BLaER1 (cell line): ENCODE measurements around the gene NOP9.

Experiments
- H3K27ac ChIP-seq: shearing (Covaris generic); formaldehyde crosslinking; 2 replicates; pipeline ENCODE4 v1.8.1; 2022
- H3K27me3 ChIP-seq: shearing (Covaris generic); formaldehyde crosslinking; 2 replicates; pipeline ENCODE4 v1.8.1; 2022
- H3K36me3 ChIP-seq: shearing (Covaris generic); formaldehyde crosslinking; 2 replicates; pipeline ENCODE4 v1.8.1; 2022
- H3K4me1 ChIP-seq: shearing (Covaris generic); formaldehyde crosslinking; 2 replicates; pipeline ENCODE4 v1.8.1; 2022
- H3K4me2 ChIP-seq: shearing (Covaris generic); formaldehyde crosslinking; 2 replicates; pipeline ENCODE4 v1.8.1; 2022
- H3K4me3 ChIP-seq: shearing (Covaris generic); formaldehyde crosslinking; 2 replicates; pipeline ENCODE4 v1.8.1; 2022
- H3K9ac ChIP-seq: shearing (Covaris generic); formaldehyde crosslinking; 2 replicates; pipeline ENCODE4 v1.8.1; 2022
- H3K9me3 ChIP-seq: shearing (Covaris generic); formaldehyde crosslinking; 2 replicates; pipeline ENCODE4 v1.8.1; 2022
- H4K20me1 ChIP-seq: shearing (Covaris generic); formaldehyde crosslinking; 2 replicates; pipeline ENCODE4 v1.8.1; 2022
- Cebpa-rat ChIP-seq: shearing (Covaris generic); IDR thresholded peaks from 2 replicates; pipeline ENCODE4 v1.8.1; 2022

NOP9 gene

DNA sequence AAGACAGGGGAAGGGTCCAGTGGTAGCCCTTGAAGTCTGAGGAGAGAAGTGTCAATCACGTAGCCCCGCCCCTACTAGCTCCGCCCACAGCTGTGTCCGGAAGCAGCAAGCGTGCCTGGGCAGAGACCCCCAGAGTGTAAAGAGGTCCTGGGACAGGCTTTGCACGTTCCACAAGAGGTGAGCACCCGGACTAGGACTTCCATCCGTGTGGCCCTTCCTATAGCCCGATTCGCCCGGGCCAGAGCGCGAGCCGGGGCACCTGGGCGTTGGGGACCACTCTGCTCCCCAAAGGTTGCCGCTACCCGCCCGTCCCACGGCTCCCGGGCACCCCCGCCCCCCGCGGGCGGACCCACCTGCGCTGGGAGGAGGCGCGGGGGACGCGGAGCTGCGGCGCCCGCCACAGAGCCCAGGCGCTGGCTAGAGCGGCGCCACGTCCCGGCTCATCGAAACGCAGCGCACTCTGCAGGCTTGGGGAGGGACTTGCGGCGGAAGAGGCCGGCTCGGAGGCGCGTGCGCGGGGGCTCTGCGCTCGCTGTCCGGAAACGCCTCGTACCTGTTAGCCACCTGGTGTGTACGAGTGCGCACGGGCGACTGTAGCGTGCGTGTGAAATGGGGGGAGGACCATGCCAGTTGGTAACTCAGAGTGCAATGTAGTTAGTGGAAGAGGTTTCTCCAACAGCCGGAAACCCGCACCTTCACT is 28.4 kb upstream of the NOP9 start, which contains the start of gene RABGGTA:
Gene RABGGTA (minus strand): TSS at position 464 of the 700 bp plus-strand sequence. CDS start 482 bp downstream, outside the sequence.
- H3K27me3 ChIP-seq = no peaks in the 10 kb centered on the region
- peak within 1 kb of the TSS; percentile 89 for H3K4me2 ChIP-seq
- H4K20me1 ChIP-seq = no peaks in the 10 kb centered on the region
- TF ChIP-seq Cebpa-rat = no peak
- H3K4me3 ChIP-seq = peak within 1 kb of the TSS; percentile 75
- H3K36me3 ChIP-seq = peaks cover 27% of the 10 kb centered on the region
- H3K27ac ChIP-seq = peak within 1 kb of the TSS; percentile 96
- peaks cover 23% of the 10 kb centered on the region for H3K4me1 ChIP-seq
- no peaks in the 10 kb centered on the region for H3K9me3 ChIP-seq
- H3K9ac ChIP-seq = peak within 1 kb of the TSS; percentile 92

DNA sequence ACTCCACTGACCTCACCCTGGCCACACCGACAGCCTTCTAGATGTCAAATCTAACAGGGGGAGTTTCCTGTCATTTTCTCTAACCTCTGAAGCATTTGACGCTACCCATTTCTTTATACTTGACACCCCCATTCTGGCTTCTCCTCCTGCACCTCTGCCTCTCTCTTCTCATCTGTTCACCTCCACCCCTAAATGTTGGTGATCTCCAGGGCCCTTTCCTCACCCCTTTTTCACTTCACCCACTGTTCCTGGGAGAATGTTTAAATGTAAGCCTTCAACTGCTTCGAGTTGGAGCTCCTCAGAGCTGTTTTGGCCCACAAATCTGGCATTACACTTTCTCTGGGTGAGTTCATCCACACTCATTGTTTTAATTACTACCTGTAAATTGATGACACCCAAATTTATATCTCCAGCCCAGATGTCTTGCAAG is 27.8 kb upstream of the NOP9 start:
- H3K4me2 ChIP-seq = peak overlapping the region; percentile 89
- no peaks in the 10 kb centered on the region for H3K9me3 ChIP-seq
- peaks cover 21% of the 10 kb centered on the region for H3K36me3 ChIP-seq
- peaks cover 18% of the 10 kb centered on the region for H3K4me1 ChIP-seq
- peak overlapping the region; percentile 75 for H3K4me3 ChIP-seq
- peak overlapping the region; percentile 92 for H3K9ac ChIP-seq
- TF ChIP-seq Cebpa-rat = no peak
- H3K27me3 ChIP-seq = no peaks in the 10 kb centered on the region
- H4K20me1 ChIP-seq = no peaks in the 10 kb centered on the region
- peak overlapping the region; percentile 96 for H3K27ac ChIP-seq

DNA sequence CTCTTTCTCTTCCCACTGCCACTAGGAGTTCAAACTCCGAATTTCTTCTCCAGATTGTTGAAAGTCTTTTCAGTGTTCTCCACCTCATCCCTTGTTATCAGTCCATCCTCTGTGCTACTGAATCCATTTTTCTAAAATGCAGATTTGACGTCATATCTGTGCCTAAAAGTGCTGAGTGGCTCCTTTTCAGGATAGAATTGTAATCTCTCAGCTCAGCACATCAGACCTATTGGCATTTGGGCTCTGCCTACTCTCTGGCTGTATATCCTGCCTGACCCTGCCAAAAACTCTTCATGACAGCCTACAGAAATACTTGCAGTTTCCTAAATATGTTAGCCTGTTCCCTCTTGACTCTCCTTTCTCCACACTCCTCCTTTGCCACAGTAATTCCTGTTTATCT is 27.2 kb upstream of the NOP9 start:
- H3K27me3 ChIP-seq = no peaks in the 10 kb centered on the region
- H3K9ac ChIP-seq = no peak overlapping the region
- H3K4me2 ChIP-seq = peak overlapping the region; percentile 89
- no peak overlapping the region for H3K4me3 ChIP-seq
- no peaks in the 10 kb centered on the region for H4K20me1 ChIP-seq
- peaks cover 18% of the 10 kb centered on the region for H3K4me1 ChIP-seq
- H3K36me3 ChIP-seq = peaks cover 15% of the 10 kb centered on the region
- no peak for TF ChIP-seq Cebpa-rat
- no peaks in the 10 kb centered on the region for H3K9me3 ChIP-seq
- H3K27ac ChIP-seq = no peak overlapping the region

DNA sequence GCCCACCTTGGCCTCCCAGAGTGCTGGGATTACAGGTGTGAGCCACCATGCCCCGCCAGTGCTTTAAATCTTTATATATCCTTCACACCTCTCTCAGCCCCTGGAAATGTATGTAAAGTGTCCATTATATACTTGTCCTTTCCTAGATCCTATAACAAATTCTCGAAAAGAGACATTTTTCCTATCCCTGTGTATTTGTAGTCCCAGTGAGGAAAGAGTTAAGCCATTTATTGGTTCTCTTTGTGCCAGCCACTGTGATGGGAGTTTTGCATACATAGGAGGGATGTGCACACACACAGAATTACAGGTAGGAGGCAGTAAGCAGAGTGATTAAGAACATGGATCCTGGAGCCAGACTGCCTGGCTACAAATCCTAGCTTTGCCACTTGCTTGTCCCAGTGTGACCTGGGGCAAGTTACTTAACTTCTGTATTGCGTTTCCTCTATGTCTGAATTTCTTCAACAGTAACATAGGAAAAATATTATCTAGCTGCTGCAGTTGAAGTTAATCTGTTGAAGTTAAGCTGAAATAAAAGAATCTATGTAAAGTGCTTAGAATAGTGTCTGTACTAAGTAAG is 26.1 kb upstream of the NOP9 start:
- Histone ChIP-seq H3K4me1 (peaks cover 28% of the 10 kb centered on the region), H3K27ac (no peak overlapping the region), H3K27me3 (no peaks in the 10 kb centered on the region), H3K4me2 (no peak overlapping the region), H4K20me1 (no peaks in the 10 kb centered on the region), H3K4me3 (no peak overlapping the region), H3K36me3 (peaks cover 11% of the 10 kb centered on the region), H3K9ac (no peak overlapping the region), H3K9me3 (no peaks in the 10 kb centered on the region)
- no peak for TF ChIP-seq Cebpa-rat

DNA sequence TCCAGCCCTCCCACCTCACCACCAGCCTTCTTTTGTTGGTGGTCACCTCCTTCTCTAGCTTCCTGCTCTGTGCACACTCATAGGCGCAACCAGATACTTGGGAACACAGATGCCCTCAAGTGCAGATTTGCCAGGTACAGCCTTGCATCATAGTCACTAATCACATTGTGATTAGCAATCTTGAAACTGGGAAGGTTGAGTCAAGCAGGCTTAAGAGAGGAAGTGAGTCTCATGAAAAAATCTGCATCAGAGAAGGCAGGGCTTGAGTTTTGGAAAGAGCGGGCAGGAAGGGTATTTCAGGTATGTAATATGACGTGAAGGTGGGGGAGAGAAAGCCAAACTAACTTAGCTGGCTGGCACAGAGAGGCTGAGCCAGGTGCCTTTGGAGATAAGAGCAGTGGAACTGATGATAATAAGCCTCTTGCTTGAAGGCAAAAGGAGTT is 25.5 kb upstream of the NOP9 start:
- Histone ChIP-seq H3K4me1 (peaks cover 34% of the 10 kb centered on the region), H3K9ac (no peak overlapping the region), H3K36me3 (peaks cover 10% of the 10 kb centered on the region), H3K9me3 (no peaks in the 10 kb centered on the region), H3K27me3 (no peaks in the 10 kb centered on the region), H4K20me1 (no peaks in the 10 kb centered on the region), H3K4me2 (no peak overlapping the region), H3K27ac (no peak overlapping the region), H3K4me3 (no peak overlapping the region)
- no peak for TF ChIP-seq Cebpa-rat

DNA sequence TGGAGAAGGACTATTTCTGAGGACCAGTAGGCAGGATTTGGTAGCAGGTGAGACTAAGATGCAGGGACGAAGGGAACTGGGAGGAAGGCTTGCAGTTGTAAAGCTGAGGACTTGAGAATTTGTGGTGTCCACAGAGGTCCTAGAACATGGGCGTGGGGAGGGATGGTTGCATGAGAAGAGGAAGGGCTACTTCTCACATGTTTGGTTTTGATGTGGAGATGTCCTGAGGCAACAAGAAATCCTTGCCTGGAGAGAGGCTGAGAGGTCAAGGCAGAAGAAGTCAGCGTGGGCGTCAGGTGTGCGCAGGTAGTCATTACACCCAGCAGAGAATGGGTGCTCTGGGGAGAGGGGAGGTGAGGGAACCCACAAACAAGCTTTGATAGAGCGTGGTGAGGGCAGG is 22.6 kb upstream of the NOP9 start:
- H3K4me3 ChIP-seq = no peak overlapping the region
- H3K4me2 ChIP-seq = no peak overlapping the region
- no peaks in the 10 kb centered on the region for H3K36me3 ChIP-seq
- no peak overlapping the region for H3K9ac ChIP-seq
- H3K9me3 ChIP-seq = no peaks in the 10 kb centered on the region
- H3K27me3 ChIP-seq = no peaks in the 10 kb centered on the region
- no peak overlapping the region for H3K27ac ChIP-seq
- no peaks in the 10 kb centered on the region for H4K20me1 ChIP-seq
- TF ChIP-seq Cebpa-rat = no peak
- H3K4me1 ChIP-seq = peaks cover 36% of the 10 kb centered on the region

DNA sequence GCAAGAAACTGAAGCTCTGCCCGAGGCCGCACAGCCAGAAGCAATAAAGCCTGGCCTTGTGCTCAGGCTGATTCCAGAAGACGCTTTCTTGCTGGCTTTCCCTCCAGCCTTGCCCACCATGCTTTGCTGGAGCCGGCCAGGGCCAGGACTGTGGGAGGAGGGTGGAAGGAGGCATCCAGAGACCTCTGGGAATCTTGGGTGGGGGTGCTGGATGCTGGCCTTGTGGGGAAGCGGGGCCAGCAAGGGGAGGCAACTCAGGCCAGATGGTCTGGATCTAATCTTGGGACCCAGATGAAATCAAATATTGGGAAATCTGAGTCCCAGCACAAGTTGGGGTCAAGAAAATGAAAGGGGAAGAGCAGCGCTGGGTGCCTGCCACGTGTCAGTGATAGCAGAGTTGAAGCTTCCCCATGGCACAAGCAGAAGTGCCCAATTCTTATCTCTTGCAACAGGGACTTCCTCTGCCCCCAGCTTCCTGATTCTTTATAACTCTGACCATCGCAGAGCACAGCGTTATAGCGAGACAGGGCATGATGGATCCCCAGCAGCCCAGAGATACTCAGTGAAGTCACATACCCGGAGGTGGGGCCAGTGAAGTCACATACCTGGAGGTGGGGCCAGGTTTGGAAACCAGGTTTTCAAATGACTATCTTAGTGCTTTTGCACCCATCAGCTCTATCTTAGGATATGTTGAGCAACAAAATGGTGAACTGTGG is 21.9 kb upstream of the NOP9 start:
- no peak overlapping the region for H3K4me3 ChIP-seq
- H3K36me3 ChIP-seq = no peaks in the 10 kb centered on the region
- H3K27me3 ChIP-seq = no peaks in the 10 kb centered on the region
- peak overlapping the region; percentile 42 for H3K4me2 ChIP-seq
- peaks cover 30% of the 10 kb centered on the region for H3K4me1 ChIP-seq
- H3K27ac ChIP-seq = peak overlapping the region; percentile 38; the same call in 1 of the 2 replicates
- no peaks in the 10 kb centered on the region for H4K20me1 ChIP-seq
- no peak overlapping the region for H3K9ac ChIP-seq
- no peak for TF ChIP-seq Cebpa-rat
- no peaks in the 10 kb centered on the region for H3K9me3 ChIP-seq

DNA sequence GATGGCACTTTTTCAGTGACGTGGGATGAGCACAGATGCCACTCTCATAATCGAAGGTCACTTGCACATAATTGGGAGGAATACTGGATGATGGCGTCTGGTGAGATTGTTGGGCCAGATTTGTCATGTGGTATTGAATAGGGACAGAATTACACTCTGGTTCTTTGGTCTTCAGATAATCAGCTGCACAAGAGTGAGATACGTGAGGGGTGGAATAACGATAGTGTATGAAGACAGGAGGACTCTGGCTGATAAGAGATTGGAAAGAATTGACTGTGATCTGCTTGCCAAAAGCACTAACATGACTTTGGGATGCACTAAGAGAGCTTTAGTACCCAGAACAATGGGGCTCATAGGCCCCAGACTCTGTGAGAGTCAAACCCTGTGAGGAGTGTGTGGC is 21.2 kb upstream of the NOP9 start:
- Histone ChIP-seq H3K27ac (no peak overlapping the region), H3K4me2 (0 out of 2 replicates have a peak overlapping the region, but pooled peaks have one; percentile 78), H3K36me3 (no peaks in the 10 kb centered on the region), H3K4me3 (no peak overlapping the region), H3K9ac (no peak overlapping the region), H3K9me3 (no peaks in the 10 kb centered on the region), H3K27me3 (no peaks in the 10 kb centered on the region), H4K20me1 (no peaks in the 10 kb centered on the region), H3K4me1 (peaks cover 30% of the 10 kb centered on the region)
- TF ChIP-seq Cebpa-rat = no peak

DNA sequence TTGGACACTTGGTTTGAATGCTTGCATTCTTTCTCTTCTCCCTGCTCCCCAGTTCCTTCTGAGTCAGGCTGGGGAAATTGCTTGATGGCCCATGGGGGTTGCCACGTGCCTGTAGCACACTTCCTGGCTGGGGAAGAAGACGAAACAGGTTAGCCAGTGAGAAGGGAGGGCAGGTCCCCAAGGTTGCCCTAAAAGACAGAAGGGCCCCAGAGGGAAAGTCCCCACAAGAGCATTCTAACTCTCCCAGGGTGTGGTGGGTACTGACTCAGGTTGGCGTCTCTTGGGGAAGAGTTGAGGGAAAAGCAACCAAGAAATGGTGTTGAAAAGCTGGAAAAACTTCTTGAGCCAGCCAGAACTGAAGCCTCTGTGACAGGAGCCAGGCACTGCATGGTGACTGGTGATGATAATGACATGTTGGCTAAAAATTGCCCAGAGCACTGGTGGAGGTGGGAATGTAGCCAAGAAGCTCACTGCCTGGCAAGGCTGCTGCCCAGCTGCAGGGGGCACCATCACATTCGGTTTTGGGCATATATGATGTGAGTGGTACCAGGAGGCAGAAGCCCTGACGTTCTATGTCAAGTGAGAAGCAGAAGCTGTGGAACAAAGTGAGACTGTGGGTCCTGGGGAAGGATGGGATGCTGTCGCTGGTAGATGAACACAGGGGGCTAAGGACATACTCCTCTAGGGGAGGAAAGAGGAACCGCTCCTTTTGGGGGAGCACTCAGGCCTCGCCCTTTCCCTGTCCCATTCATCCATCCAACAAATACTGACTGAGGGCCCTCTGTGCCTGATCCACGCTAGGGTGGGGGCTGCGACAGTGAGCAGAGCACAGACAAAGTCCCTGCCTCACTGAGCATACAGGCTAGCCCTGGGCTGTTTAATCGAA is 20.1 kb upstream of the NOP9 start:
- Histone ChIP-seq H3K4me2 (peak overlapping the region; percentile 78), H3K36me3 (no peaks in the 10 kb centered on the region), H3K4me1 (peaks cover 30% of the 10 kb centered on the region), H3K9me3 (no peaks in the 10 kb centered on the region), H3K27me3 (no peaks in the 10 kb centered on the region), H4K20me1 (no peaks in the 10 kb centered on the region), H3K4me3 (no peak overlapping the region), H3K9ac (peak overlapping the region; percentile 12; the same call in 1 of the 2 replicates), H3K27ac (peak overlapping the region; percentile 57)
- TF ChIP-seq Cebpa-rat = no peak
